Glutamatergic neuron (in vitro differentiated cells): ENCODE results near the gene PLA2G4A. TPM values are rescaled to one million over a fixed set of nuclear protein-coding genes. Genes with fewer than 3 reads are reported as not detected.

Source experiments
- DNase-seq: peaks from one replicate; pipeline ENCODE4 v3.0.0; 2022
- H3K27ac Mint-ChIP-seq: one replicate; pipeline ENCODE4 v1.8.0; 2020; ENCODE audit warnings: mild to moderate bottlenecking, mixed read lengths, inconsistent platforms; ENCODE audit not compliant: unreplicated experiment
- H3K27me3 Mint-ChIP-seq: one replicate; pipeline ENCODE4 v1.8.0; 2020; ENCODE audit warnings: mild to moderate bottlenecking, moderate library complexity, mixed read lengths, inconsistent platforms; ENCODE audit not compliant: unreplicated experiment
- H3K36me3 Mint-ChIP-seq: one replicate; pipeline ENCODE4 v1.8.0; 2020; ENCODE audit warnings: mild to moderate bottlenecking, mixed read lengths, inconsistent platforms; ENCODE audit not compliant: unreplicated experiment
- H3K4me1 Mint-ChIP-seq: one replicate; pipeline ENCODE4 v1.8.0; 2020; ENCODE audit warnings: mild to moderate bottlenecking, low read depth, mixed read lengths, inconsistent platforms; ENCODE audit not compliant: unreplicated experiment
- H3K4me3 Mint-ChIP-seq: one replicate; pipeline ENCODE4 v1.8.0; 2020; ENCODE audit warnings: mild to moderate bottlenecking, mixed read lengths, inconsistent platforms; ENCODE audit not compliant: unreplicated experiment
- H3K9me3 Mint-ChIP-seq: one replicate; pipeline ENCODE4 v1.8.0; 2020; ENCODE audit warnings: mild to moderate bottlenecking, moderate library complexity, mixed read lengths, inconsistent platforms; ENCODE audit not compliant: unreplicated experiment
- total RNA-seq: library from RNA; stranded (reverse); fragmentation: NEBNext Ultra II Directional; extraction: Animal tissue kit (Norgen Biotek cat#: 25700); gene quantifications from one replicate; pipeline ENCODE4 v1.2.1, GENCODE V29; 2021; ENCODE audit not compliant: unreplicated experiment
- TF ChIP-seq, protein P1 (sequence below): fragments of 200-600 bp; sonication (generic); IDR thresholded peaks from one replicate; pipeline ENCODE4 v1.5.0; 2021; ENCODE audit not compliant: partially characterized antibody, unreplicated experiment

The PLA2G4A gene
- total RNA-seq, 1 donor from 2014 or later = not detected

DNA sequence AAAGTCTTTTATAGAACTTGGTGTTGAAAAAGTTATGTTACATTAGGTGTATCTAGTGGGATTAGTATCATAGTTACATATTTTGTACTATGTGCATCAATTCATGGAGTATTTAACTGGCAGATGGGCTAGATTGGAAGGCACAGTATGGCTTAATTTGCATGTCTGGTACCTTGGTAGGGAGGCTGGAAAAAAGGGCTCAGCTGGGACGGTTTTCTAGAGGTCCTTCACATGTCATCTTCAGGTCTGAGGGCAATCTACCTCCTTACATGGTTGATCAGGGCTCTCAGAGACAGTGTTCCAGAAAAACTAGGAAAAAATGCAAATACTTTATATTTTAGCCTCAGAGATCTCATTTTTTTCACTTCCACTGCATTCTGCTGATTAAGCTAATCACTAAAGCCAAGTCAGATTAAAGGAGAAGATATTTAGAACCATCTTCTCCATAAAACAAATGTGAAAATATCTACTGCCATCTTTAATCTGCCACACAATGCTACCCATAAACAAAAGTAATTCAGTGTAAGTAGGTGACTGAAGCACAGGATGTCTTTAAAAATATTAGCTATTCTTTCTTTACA lies 209.3 kb downstream of the PLA2G4A start:
- TF ChIP-seq, protein P1, sequence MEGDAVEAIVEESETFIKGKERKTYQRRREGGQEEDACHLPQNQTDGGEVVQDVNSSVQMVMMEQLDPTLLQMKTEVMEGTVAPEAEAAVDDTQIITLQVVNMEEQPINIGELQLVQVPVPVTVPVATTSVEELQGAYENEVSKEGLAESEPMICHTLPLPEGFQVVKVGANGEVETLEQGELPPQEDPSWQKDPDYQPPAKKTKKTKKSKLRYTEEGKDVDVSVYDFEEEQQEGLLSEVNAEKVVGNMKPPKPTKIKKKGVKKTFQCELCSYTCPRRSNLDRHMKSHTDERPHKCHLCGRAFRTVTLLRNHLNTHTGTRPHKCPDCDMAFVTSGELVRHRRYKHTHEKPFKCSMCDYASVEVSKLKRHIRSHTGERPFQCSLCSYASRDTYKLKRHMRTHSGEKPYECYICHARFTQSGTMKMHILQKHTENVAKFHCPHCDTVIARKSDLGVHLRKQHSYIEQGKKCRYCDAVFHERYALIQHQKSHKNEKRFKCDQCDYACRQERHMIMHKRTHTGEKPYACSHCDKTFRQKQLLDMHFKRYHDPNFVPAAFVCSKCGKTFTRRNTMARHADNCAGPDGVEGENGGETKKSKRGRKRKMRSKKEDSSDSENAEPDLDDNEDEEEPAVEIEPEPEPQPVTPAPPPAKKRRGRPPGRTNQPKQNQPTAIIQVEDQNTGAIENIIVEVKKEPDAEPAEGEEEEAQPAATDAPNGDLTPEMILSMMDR = no peak
- H3K27me3 Mint-ChIP-seq = no peaks in the 10 kb centered on the region
- no peak overlapping the region for H3K4me3 Mint-ChIP-seq
- no peak overlapping the region for H3K27ac Mint-ChIP-seq
- no peaks in the 10 kb centered on the region for H3K9me3 Mint-ChIP-seq
- DNase-seq = no peak
- peaks cover 2% of the 10 kb centered on the region for H3K4me1 Mint-ChIP-seq
- no peaks in the 10 kb centered on the region for H3K36me3 Mint-ChIP-seq

Other genes starting within 250 kb of the PLA2G4A start
- not detected for gene PTGS2, start 148.5 kb upstream of the PLA2G4A start, total RNA-seq